HepG2 (cell line): ENCODE data around the gene TBC1D20. TPM values are rescaled to one million over a fixed set of nuclear protein-coding genes. Genes with fewer than 3 reads are reported as not detected.

ENCODE experiments used
- BRD4 ChIP-seq: sonication (generic); formaldehyde crosslinking; IDR thresholded peaks from 2 replicates; pipeline ENCODE4 v1.4.0; 2020; ENCODE audit warnings: missing genetic modification reagents
- GATAD2A ChIP-seq: IDR thresholded peaks from 2 replicates; pipeline ENCODE4 v1.6.1; 2016
- HIVEP1 ChIP-seq: sonication (generic); formaldehyde crosslinking; IDR thresholded peaks from 2 replicates; pipeline ENCODE4 v1.4.0; 2020; ENCODE audit warnings: mild to moderate bottlenecking, missing genetic modification reagents
- MTA1 ChIP-seq: sonication (generic); formaldehyde crosslinking; IDR thresholded peaks from 2 replicates; pipeline ENCODE4 v1.4.0; 2020; ENCODE audit warnings: missing genetic modification reagents, mild to moderate bottlenecking, borderline replicate concordance
- MXD3 ChIP-seq: IDR thresholded peaks from 2 replicates; pipeline ENCODE4 v1.6.1; 2016; ENCODE audit warnings: mild to moderate bottlenecking, missing biosample characterization, missing genetic modification reagents
- PHB2 ChIP-seq: fragments of 450-650 bp; IDR thresholded peaks from 2 replicates; pipeline ENCODE4 v1.6.1; 2018; ENCODE audit not compliant: partially characterized antibody
- PLSCR1 ChIP-seq: sonication (generic); formaldehyde crosslinking; IDR thresholded peaks from 2 replicates; pipeline ENCODE4 v1.5.0; 2020; ENCODE audit warnings: missing genetic modification reagents, mild to moderate bottlenecking, borderline replicate concordance
- POGK ChIP-seq: sonication (generic); formaldehyde crosslinking; conservative IDR thresholded peaks from 2 replicates; pipeline ENCODE4 v1.8.0; 2022; ENCODE audit warnings: mild to moderate bottlenecking, moderate library complexity, missing genetic modification reagents
- RORA ChIP-seq: sonication (generic); formaldehyde crosslinking; IDR thresholded peaks from 2 replicates; pipeline ENCODE4 v1.5.0; 2020; ENCODE audit warnings: mild to moderate bottlenecking, missing genetic modification reagents, moderate library complexity
- SIN3A ChIP-seq: IDR thresholded peaks from 2 replicates; pipeline ENCODE4 v1.6.1; 2011; ENCODE audit warnings: low read depth, mild to moderate bottlenecking, control low read depth, low read length, borderline replicate concordance
- TERF1 ChIP-seq: sonication (generic); formaldehyde crosslinking; IDR thresholded peaks from 2 replicates; pipeline ENCODE4 v1.8.0; 2022; ENCODE audit warnings: mild to moderate bottlenecking, missing genetic modification reagents, moderate library complexity
- ZNF10 ChIP-seq: sonication (generic); formaldehyde crosslinking; IDR thresholded peaks from 2 replicates; pipeline ENCODE4 v1.4.0; 2020; ENCODE audit warnings: mild to moderate bottlenecking, low read depth, missing genetic modification reagents, borderline replicate concordance
- ZNF18 ChIP-seq: sonication (generic); formaldehyde crosslinking; IDR thresholded peaks from 2 replicates; pipeline ENCODE4 v1.8.0; 2022; ENCODE audit warnings: mild to moderate bottlenecking, missing genetic modification reagents; ENCODE audit not compliant: insufficient replicate concordance
- ZNF235 ChIP-seq: sonication (generic); formaldehyde crosslinking; IDR thresholded peaks from 2 replicates; pipeline ENCODE4 v1.8.1; 2023; ENCODE audit warnings: mild to moderate bottlenecking, missing genetic modification reagents, borderline replicate concordance
- ZNF557 ChIP-seq: sonication (generic); formaldehyde crosslinking; IDR thresholded peaks from 2 replicates; pipeline ENCODE4 v1.4.0; 2020; ENCODE audit warnings: missing genetic modification reagents
- ZNF577 ChIP-seq: sonication (generic); formaldehyde crosslinking; IDR thresholded peaks from 2 replicates; pipeline ENCODE4 v1.4.0; 2020; ENCODE audit warnings: mild to moderate bottlenecking, low read depth, missing genetic modification reagents, borderline replicate concordance
- ZNF704 ChIP-seq: sonication (generic); formaldehyde crosslinking; IDR thresholded peaks from 2 replicates; pipeline ENCODE4 v1.8.1; 2023; ENCODE audit warnings: mild to moderate bottlenecking, inconsistent platforms, moderate library complexity, missing genetic modification reagents, borderline replicate concordance
- ZNF891 ChIP-seq: sonication (generic); formaldehyde crosslinking; IDR thresholded peaks from 2 replicates; pipeline ENCODE4 v1.5.0; 2020; ENCODE audit warnings: mild to moderate bottlenecking, missing genetic modification reagents
- ZSCAN21 ChIP-seq: sonication (generic); formaldehyde crosslinking; IDR thresholded peaks from 2 replicates; pipeline ENCODE4 v1.8.0; 2022; ENCODE audit warnings: mild to moderate bottlenecking, missing genetic modification reagents, moderate library complexity, borderline replicate concordance
- polyA plus RNA-seq, 8 experiments: library from polyadenylated mRNA; depleted of rRNA in 3 of 8; stranded (reverse) in 7 of 8; unstranded in 1 of 8; fragments of >200 nt; fragmentation: Illumina TruSeq in 4 of 8; extraction: Trizol in 4 of 8; gene quantifications; 2 replicates each; pipeline versions ENCODE4 v1.2.1 to v1.2.3, GENCODE V29; 2011 to 2016; ENCODE audit warnings: low read depth in 4 of 8, missing spikeins in 1 of 8, mixed read lengths in 1 of 8; ENCODE audit not compliant: insufficient read depth in 1 of 8
- total RNA-seq, 5 experiments: library from RNA; depleted of rRNA; stranded (reverse); fragments of >200 nt; fragmentation: Illumina TruSeq; extraction: Trizol; gene quantifications; 2 replicates each; pipeline ENCODE4 v1.2.3, GENCODE V29; 2016; ENCODE audit warnings: low read depth in 1 of 5

Gene TBC1D20
- total and polyA plus RNA-seq, 2 of the 13 experiments (the other 11 are each of a cell fraction or from before 2014, with no cell fraction given): 36.6 to 47.1 TPM

GRCh38 chr20:419556-420165, 42.7 kb downstream of the TBC1D20 start (continued):
- TF ChIP-seq MXD3: no peak
- TF ChIP-seq TERF1 (CRISPR knock-in tag): no peak
- no peak for TF ChIP-seq MTA1 (CRISPR knock-in tag)
- TF ChIP-seq ZNF577 (CRISPR knock-in tag): no peak
- TF ChIP-seq BRD4: no peak
- no peak for TF ChIP-seq GATAD2A
- TF ChIP-seq ZNF557 (CRISPR knock-in tag): no peak
- no peak for TF ChIP-seq POGK (CRISPR knock-in tag)
- TF ChIP-seq RORA (CRISPR knock-in tag): no peak
- TF ChIP-seq ZNF10 (CRISPR knock-in tag): no peak
- TF ChIP-seq ZNF891 (CRISPR knock-in tag): 0 out of 2 replicates have a peak, but pooled peaks have one; percentile 20
- TF ChIP-seq PLSCR1: no peak
- 0 out of 2 replicates have a peak, but pooled peaks have one; percentile 78 for TF ChIP-seq ZNF704 (CRISPR knock-in tag)
- TF ChIP-seq SIN3A: no peak
- peak; percentile 36; the same call in 1 of the 2 replicates for TF ChIP-seq ZSCAN21 (CRISPR knock-in tag)
- no peak for TF ChIP-seq ZNF18 (CRISPR knock-in tag)
- TF ChIP-seq HIVEP1: no peak
- no peak for TF ChIP-seq PHB2
- no peak for TF ChIP-seq ZNF235 (CRISPR knock-in tag)
